H9 (cell line): ENCODE measurements around the gene FOXO1. TPM values are rescaled to one million over a fixed set of nuclear protein-coding genes. Genes with fewer than 3 reads are reported as not detected.

ENCODE experiments used
- DNase-seq: peaks from one replicate; pipeline ENCODE4 v3.0.0-alpha.2; 2017
- H2AFZ ChIP-seq: one replicate; pipeline ENCODE4 v1.6.1; 2013; ENCODE audit warnings: mild to moderate bottlenecking, low read length, control low read depth, moderate library complexity
- H2AK5ac ChIP-seq: 2 replicates; pipeline ENCODE4 v1.6.1; 2013; ENCODE audit warnings: low read length, control low read depth, mixed read lengths; ENCODE audit not compliant: insufficient read length
- H2BK120ac ChIP-seq: one replicate; pipeline ENCODE4 v1.6.1; 2013; ENCODE audit warnings: low read depth, mild to moderate bottlenecking, low read length, control low read depth, inconsistent platforms; ENCODE audit not compliant: poor library complexity, severe bottlenecking
- H2BK12ac ChIP-seq: 2 replicates; pipeline ENCODE4 v1.6.1; 2013; ENCODE audit warnings: low read length, control low read depth, mixed read lengths, low read depth; ENCODE audit not compliant: insufficient read length
- H2BK15ac ChIP-seq: 2 replicates; pipeline ENCODE4 v1.6.1; 2013; ENCODE audit warnings: low read depth, low read length, control low read depth
- H2BK20ac ChIP-seq: one replicate; pipeline ENCODE4 v1.6.1; 2013; ENCODE audit warnings: low read depth, mild to moderate bottlenecking, low read length, control low read depth, inconsistent platforms; ENCODE audit not compliant: poor library complexity, severe bottlenecking
- H2BK5ac ChIP-seq: 2 replicates; pipeline ENCODE4 v1.6.1; 2013; ENCODE audit warnings: low read length, control low read depth, mixed read lengths; ENCODE audit not compliant: insufficient read length
- H3K14ac ChIP-seq: 2 replicates; pipeline ENCODE4 v1.6.1; 2013; ENCODE audit warnings: low read length, control low read depth; ENCODE audit not compliant: insufficient read depth
- H3K18ac ChIP-seq: 2 replicates; pipeline ENCODE4 v1.6.1; 2013; ENCODE audit warnings: low read depth, mild to moderate bottlenecking, mixed read lengths, low read length, control low read depth; ENCODE audit not compliant: insufficient read length
- H3K23ac ChIP-seq: 2 replicates; pipeline ENCODE4 v1.6.1; 2013; ENCODE audit warnings: low read length, control low read depth, mixed read lengths, low read depth; ENCODE audit not compliant: insufficient read length
- H3K23me2 ChIP-seq: 2 replicates; pipeline ENCODE4 v1.6.1; 2013; ENCODE audit warnings: low read depth, mild to moderate bottlenecking, mixed read lengths, low read length, control low read depth; ENCODE audit not compliant: insufficient read length, poor library complexity, severe bottlenecking
- H3K27ac ChIP-seq: 2 replicates; pipeline ENCODE4 v1.5.1; 2013; ENCODE audit warnings: low read length, control low read depth, mixed read lengths, low read depth; ENCODE audit not compliant: insufficient read length
- H3K27me3 ChIP-seq: 2 replicates; pipeline ENCODE4 v1.6.1; 2013; ENCODE audit warnings: low read length, control low read depth, inconsistent platforms; ENCODE audit not compliant: insufficient read depth
- H3K4ac ChIP-seq: 2 replicates; pipeline ENCODE4 v1.6.1; 2013; ENCODE audit warnings: low read depth, mild to moderate bottlenecking, control low read depth, inconsistent platforms, low read length, moderate library complexity
- H3K4me1 ChIP-seq: 2 replicates; pipeline ENCODE4 v1.6.1; 2013; ENCODE audit warnings: low read length, control low read depth, inconsistent platforms; ENCODE audit not compliant: insufficient read depth
- H3K4me2 ChIP-seq: 2 replicates; pipeline ENCODE4 v1.6.1; 2013; ENCODE audit warnings: low read length, control low read depth, mixed read lengths; ENCODE audit not compliant: insufficient read length, insufficient read depth
- H3K56ac ChIP-seq: 2 replicates; pipeline ENCODE4 v1.6.1; 2013; ENCODE audit warnings: low read depth, mild to moderate bottlenecking, mixed read lengths, low read length, control low read depth; ENCODE audit not compliant: insufficient read length
- H3K79me1 ChIP-seq: 2 replicates; pipeline ENCODE4 v1.6.1; 2013; ENCODE audit warnings: low read depth, mild to moderate bottlenecking, moderate library complexity, low read length, control low read depth, inconsistent platforms; ENCODE audit not compliant: insufficient read depth, poor library complexity, severe bottlenecking
- H3K79me2 ChIP-seq: 2 replicates; pipeline ENCODE4 v1.6.1; 2013; ENCODE audit warnings: low read length, control low read depth, inconsistent platforms; ENCODE audit not compliant: insufficient read depth
- H3K9ac ChIP-seq: 2 replicates; pipeline ENCODE4 v1.6.1; 2013; ENCODE audit warnings: low read length, control low read depth, mixed read lengths; ENCODE audit not compliant: insufficient read length; ENCODE audit errors: extremely low read depth
- H3K9me3 ChIP-seq: one replicate; pipeline ENCODE4 v1.6.1; 2013; ENCODE audit warnings: low read depth, low read length, inconsistent platforms; ENCODE audit not compliant: control insufficient read depth
- H3T11ph ChIP-seq: one replicate; pipeline ENCODE4 v1.6.1; 2013; ENCODE audit warnings: mild to moderate bottlenecking, low read length, control low read depth, inconsistent platforms
- H4K20me1 ChIP-seq: one replicate; pipeline ENCODE4 v1.6.1; 2013; ENCODE audit not compliant: control insufficient read depth, insufficient read length, insufficient read depth
- H4K5ac ChIP-seq: 2 replicates; pipeline ENCODE4 v1.6.1; 2013; ENCODE audit warnings: low read depth, mild to moderate bottlenecking, mixed read lengths, low read length, control low read depth; ENCODE audit not compliant: insufficient read length
- H4K8ac ChIP-seq: replicated peaks from 2 replicates; pipeline ENCODE4 v1.6.1; 2013; ENCODE audit warnings: low read length, control low read depth, mixed read lengths, low read depth; ENCODE audit not compliant: insufficient read length
- H4K91ac ChIP-seq: 2 replicates; pipeline ENCODE4 v1.6.1; 2013; ENCODE audit warnings: low read depth, mild to moderate bottlenecking, moderate library complexity, mixed read lengths, low read length, control low read depth; ENCODE audit not compliant: insufficient read length
- H3K27ac Mint-ChIP-seq, 3 experiments: 2 replicates in 2 of 3; 3 replicates in 1 of 3; pipeline ENCODE4 v1.8.0; 2020 to 2021; ENCODE audit warnings: mixed read lengths in 3 of 3, mild to moderate bottlenecking in 1 of 3, moderate library complexity in 1 of 3
- H3K27me3 Mint-ChIP-seq: 2 replicates; pipeline ENCODE4 v1.8.0; 2021; ENCODE audit warnings: low read depth, mild to moderate bottlenecking, moderate library complexity, mixed read lengths
- H3K36me3 Mint-ChIP-seq, 3 experiments: 2 replicates in 2 of 3; 3 replicates in 1 of 3; pipeline ENCODE4 v1.8.0; 2020 to 2021; ENCODE audit warnings: low read depth in 3 of 3, mixed read lengths in 3 of 3; ENCODE audit not compliant: insufficient read depth in 1 of 3
- H3K4me1 Mint-ChIP-seq, 2 experiments: 2 replicates each; pipeline ENCODE4 v1.8.0; 2020; ENCODE audit warnings: mixed read lengths in 2 of 2
- H3K4me3 Mint-ChIP-seq, 2 experiments: 2 replicates in 1 of 2; 3 replicates in 1 of 2; pipeline ENCODE4 v1.8.0; 2020 to 2021; ENCODE audit warnings: mild to moderate bottlenecking in 2 of 2, mixed read lengths in 2 of 2, moderate library complexity in 1 of 2
- H3K9me3 Mint-ChIP-seq, 2 experiments: 2 replicates in 1 of 2; 3 replicates in 1 of 2; pipeline ENCODE4 v1.8.0; 2020; ENCODE audit warnings: mild to moderate bottlenecking in 2 of 2, mixed read lengths in 2 of 2, moderate library complexity in 1 of 2
- WGBS: extraction: QIAGEN DNeasy Blood & Tissue Kit; methylation state at CpG from one replicate; pipeline ENCODE4 v1.1.7; 2013; ENCODE audit warnings: missing lambda C conversion rate, low lambda C conversion rate, mixed read lengths; ENCODE audit not compliant: insufficient read length; ENCODE audit errors: extremely low coverage; 5-methylcytosine and 5-hydroxymethylcytosine counted together
- total RNA-seq: library from RNA; stranded (reverse); gene quantifications from 2 replicates; pipeline ENCODE4 v1.2.1, GENCODE V29; 2021
- TF ChIP-seq, protein P1 (sequence below): fragments of 200-600 bp; sonication (generic); conservative IDR thresholded peaks from 3 replicates; pipeline ENCODE4 v1.8.0; 2021; ENCODE audit warnings: antibody characterized with exemption, mild to moderate bottlenecking

FOXO1 gene
- total RNA-seq, 1 experiment from 2014 or later: 44.6 TPM

GRCh38 chr13:40569024-40569350 is 97.5 kb downstream of the FOXO1 start:
- Histone ChIP-seq H2BK20ac (no peak overlapping the region), H3K56ac (no peak overlapping the region), H4K8ac (no peak overlapping the region), H2BK120ac (no peak overlapping the region), H2BK5ac (no peak overlapping the region), H3K18ac (no peak overlapping the region), H3K4me1 (peaks cover 13% of the 10 kb centered on the region), H3K4me2 (no peak overlapping the region), H4K20me1 (no peaks in the 10 kb centered on the region), H2AK5ac (no peak overlapping the region), H4K5ac (no peak overlapping the region), H2BK12ac (no peak overlapping the region), H3K9ac (no peak overlapping the region), H2BK15ac (no peak overlapping the region), H3K9me3 (no peaks in the 10 kb centered on the region), H3T11ph (no peak overlapping the region), H3K27me3 (no peaks in the 10 kb centered on the region), H3K79me2 (peaks cover 50% of the 10 kb centered on the region), H2AFZ (no peak overlapping the region), H3K14ac (no peak overlapping the region; the same call in 1 of the 2 replicates), H3K27ac (no peak overlapping the region), H3K23me2 (no peaks in the 10 kb centered on the region), H3K23ac (no peak overlapping the region), H3K79me1 (peaks cover 4% of the 10 kb centered on the region), H3K4ac (no peak overlapping the region), H4K91ac (no peak overlapping the region)
- Mint-ChIP-seq H3K27ac (no peak overlapping the region), H3K27me3 (no peaks in the 10 kb centered on the region), H3K4me1 (peaks cover 70% of the 10 kb centered on the region in 2 experiments), H3K36me3 (no peaks in the 10 kb centered on the region; a peak in 2 of 7 replicates), H3K4me3 (no peak overlapping the region), H3K9me3 (no peaks in the 10 kb centered on the region)
- TF ChIP-seq, protein P1, sequence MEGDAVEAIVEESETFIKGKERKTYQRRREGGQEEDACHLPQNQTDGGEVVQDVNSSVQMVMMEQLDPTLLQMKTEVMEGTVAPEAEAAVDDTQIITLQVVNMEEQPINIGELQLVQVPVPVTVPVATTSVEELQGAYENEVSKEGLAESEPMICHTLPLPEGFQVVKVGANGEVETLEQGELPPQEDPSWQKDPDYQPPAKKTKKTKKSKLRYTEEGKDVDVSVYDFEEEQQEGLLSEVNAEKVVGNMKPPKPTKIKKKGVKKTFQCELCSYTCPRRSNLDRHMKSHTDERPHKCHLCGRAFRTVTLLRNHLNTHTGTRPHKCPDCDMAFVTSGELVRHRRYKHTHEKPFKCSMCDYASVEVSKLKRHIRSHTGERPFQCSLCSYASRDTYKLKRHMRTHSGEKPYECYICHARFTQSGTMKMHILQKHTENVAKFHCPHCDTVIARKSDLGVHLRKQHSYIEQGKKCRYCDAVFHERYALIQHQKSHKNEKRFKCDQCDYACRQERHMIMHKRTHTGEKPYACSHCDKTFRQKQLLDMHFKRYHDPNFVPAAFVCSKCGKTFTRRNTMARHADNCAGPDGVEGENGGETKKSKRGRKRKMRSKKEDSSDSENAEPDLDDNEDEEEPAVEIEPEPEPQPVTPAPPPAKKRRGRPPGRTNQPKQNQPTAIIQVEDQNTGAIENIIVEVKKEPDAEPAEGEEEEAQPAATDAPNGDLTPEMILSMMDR: no peak
- DNase-seq: no peak
- whole genome bisulfite sequencing: no CpG with 5 or more reads among the region's 3 CpGs
